AG04449 (cell line): ENCODE results near the gene SHB.
"Not testable (repeated sequence)": the region's sequence is repeated elsewhere in the genome, so short reads cannot be mapped to it uniquely, and the experiment has no call there.

Experiments
- CTCF ChIA-PET: fragments of 350-600 bp; formaldehyde crosslinking; extraction: SDS; loops from one replicate; lab custom pipeline; 2021; ENCODE audit warnings: antibody characterized with exemption; lab: Yijun Ruan, JAX
- POLR2A ChIA-PET: fragments of 400-600, 350-600 bp; formaldehyde crosslinking; extraction: SDS; loops from one replicate; lab custom pipeline; 2020; ENCODE audit warnings: antibody characterized with exemption, inconsistent platforms; lab: Yijun Ruan, JAX
- DNase-seq: peaks from one replicate; pipeline ENCODE4 v3.0.0-alpha.2; 2010; ENCODE audit warnings: low read depth, low spot score
- H3K4me3 ChIP-seq: 2 replicates; pipeline ENCODE4 v1.5.1; 2011; ENCODE audit warnings: low read depth, mild to moderate bottlenecking, control low read depth, low read length
- TF ChIP-seq, protein P1 (sequence below): IDR thresholded peaks from one replicate; pipeline ENCODE4 v1.5.1; 2011; ENCODE audit warnings: mild to moderate bottlenecking, moderate library complexity, low read length, control low read depth, inconsistent platforms; ENCODE audit not compliant: insufficient read depth; ENCODE audit errors: missing control alignments

The SHB gene

GRCh38 chr9:37897665-37898064, 171.4 kb downstream of the SHB start:
- ChIA-PET POLR2A (no interaction called here), CTCF (interaction anchor here (1.0 to 2.1 kb wide), 4 partner anchors 8 to 366 kb away, joined by 3 to 5 read pairs (median 4); no protein-coding TSS in a partner anchor)
- TF ChIP-seq, protein P1, sequence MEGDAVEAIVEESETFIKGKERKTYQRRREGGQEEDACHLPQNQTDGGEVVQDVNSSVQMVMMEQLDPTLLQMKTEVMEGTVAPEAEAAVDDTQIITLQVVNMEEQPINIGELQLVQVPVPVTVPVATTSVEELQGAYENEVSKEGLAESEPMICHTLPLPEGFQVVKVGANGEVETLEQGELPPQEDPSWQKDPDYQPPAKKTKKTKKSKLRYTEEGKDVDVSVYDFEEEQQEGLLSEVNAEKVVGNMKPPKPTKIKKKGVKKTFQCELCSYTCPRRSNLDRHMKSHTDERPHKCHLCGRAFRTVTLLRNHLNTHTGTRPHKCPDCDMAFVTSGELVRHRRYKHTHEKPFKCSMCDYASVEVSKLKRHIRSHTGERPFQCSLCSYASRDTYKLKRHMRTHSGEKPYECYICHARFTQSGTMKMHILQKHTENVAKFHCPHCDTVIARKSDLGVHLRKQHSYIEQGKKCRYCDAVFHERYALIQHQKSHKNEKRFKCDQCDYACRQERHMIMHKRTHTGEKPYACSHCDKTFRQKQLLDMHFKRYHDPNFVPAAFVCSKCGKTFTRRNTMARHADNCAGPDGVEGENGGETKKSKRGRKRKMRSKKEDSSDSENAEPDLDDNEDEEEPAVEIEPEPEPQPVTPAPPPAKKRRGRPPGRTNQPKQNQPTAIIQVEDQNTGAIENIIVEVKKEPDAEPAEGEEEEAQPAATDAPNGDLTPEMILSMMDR = no peak
- DNase-seq = no peak
- no peak overlapping the region for H3K4me3 ChIP-seq

DNA sequence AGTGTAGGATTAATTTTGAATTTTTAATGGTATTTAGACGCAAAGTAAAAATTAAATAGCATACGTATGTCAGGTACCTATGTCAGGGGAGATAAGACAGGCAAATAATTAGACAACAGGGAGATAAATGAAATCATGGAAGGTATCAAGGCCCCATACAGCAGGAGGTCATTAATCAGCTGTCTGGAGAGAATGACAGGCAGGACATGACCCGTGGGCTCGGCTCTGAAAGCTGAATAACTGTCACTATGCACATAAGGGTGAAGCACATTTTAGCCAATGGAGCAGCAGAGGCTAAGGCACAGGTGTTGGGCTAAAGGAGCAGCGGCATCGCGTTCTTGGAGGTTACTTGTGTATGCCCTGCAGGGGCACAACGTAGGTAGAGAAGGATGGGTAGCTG, 177.0 kb downstream of the SHB start:
- no peak overlapping the region for H3K4me3 ChIP-seq
- ChIA-PET CTCF (no interaction called here), POLR2A (no interaction called here)
- DNase-seq = no peak
- TF ChIP-seq, protein P1 = no peak

DNA sequence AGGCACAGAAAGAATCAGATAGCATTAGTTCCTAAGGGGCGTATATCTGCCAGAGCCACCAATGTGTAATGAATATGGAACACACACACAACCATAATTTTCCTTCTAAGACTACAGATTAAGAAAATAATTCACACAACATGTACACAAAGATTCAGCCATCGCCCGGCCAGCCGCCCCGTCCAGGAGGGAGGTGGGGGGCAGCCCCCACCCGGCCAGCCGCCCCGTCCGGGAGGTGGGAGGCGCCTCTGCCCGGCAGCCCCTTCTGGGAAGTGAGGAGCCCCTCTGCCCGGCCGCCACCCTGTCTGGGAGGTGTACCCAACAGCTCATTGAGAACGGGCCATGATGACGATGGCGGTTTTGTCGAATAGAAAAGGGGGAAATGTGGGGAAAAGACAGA, 178.0 kb downstream of the SHB start:
- CTCF ChIA-PET, DNase-seq, H3K4me3 ChIP-seq, POLR2A ChIA-PET: not testable (repeated sequence)

GRCh38 chr9:37889536-37889935, 179.5 kb downstream of the SHB start:
- TF ChIP-seq, protein P1 = no peak
- CTCF ChIA-PET = interaction anchor here (1.5 kb wide), 1 partner anchor 13 kb away, joined by 4 read pairs; no protein-coding TSS in a partner anchor
- H3K4me3 ChIP-seq = no peak overlapping the region

GRCh38 chr9:37887977-37888583, 180.9 kb downstream of the SHB start:
- CTCF ChIA-PET = interaction anchor here (1.1 kb wide), 1 partner anchor 11 kb away, joined by 4 read pairs; no protein-coding TSS in a partner anchor
- H3K4me3 ChIP-seq, POLR2A ChIA-PET, DNase-seq: not testable (repeated sequence)

More at GRCh38 chr9:37889536-37889935, 179.5 kb downstream of the SHB start:
- POLR2A ChIA-PET = no interaction called here
- DNase-seq = no peak

- POLR2A ChIA-PET = interaction anchor here (0.6 kb wide), 1 partner anchor 60 kb away, joined by 3 read pairs; no protein-coding TSS in a partner anchor
- CTCF ChIA-PET = interaction anchor here (1.4 to 1.5 kb wide), 2 partner anchors 207 to 382 kb away, joined by 3 to 5 read pairs; no protein-coding TSS in a partner anchor
- no peak for DNase-seq
- no peak overlapping the region for H3K4me3 ChIP-seq
- TF ChIP-seq, protein P1 = no peak
These were observed 188.0 kb downstream of the SHB start for GRCh38 chr9:37880916-37881479.

GRCh38 chr9:37876376-37876775, 192.7 kb downstream of the SHB start:
- H3K4me3 ChIP-seq = no peak overlapping the region
- ChIA-PET CTCF (interaction anchor here (1.2 to 1.3 kb wide), 2 partner anchors 17 to 22 kb away, joined by 3 to 4 read pairs; no protein-coding TSS in a partner anchor), POLR2A (no interaction called here)
- DNase-seq = no peak
- TF ChIP-seq, protein P1 = no peak
